K562 (cell line): Measurements from ENCODE around the gene SEZ6. TPM values are rescaled to one million over a fixed set of nuclear protein-coding genes. Genes with fewer than 3 reads are reported as not detected.

Source experiments
- ATAC-seq: fragments of 200-7000 bp; cut with Tn5 transposase; 3 replicates; pipeline ENCODE4 v1.9.1; 2020; ENCODE audit warnings: moderate library complexity
- BruUV-seq: library from RNA; stranded (reverse); fragments of 400-500 nt; replicated peaks from 2 replicates; lab custom pipeline; 2021; lab: Mats Ljungman, UMichigan
- CTCF ChIA-PET: fragments of 300-600 bp; formaldehyde crosslinking; extraction: SDS; loops from one replicate; lab custom pipeline; 2021; ENCODE audit warnings: low intra/inter-chr PET ratio; lab: Yijun Ruan, JAX
- POLR2A ChIA-PET: fragments of 300-600, 350-650 bp; sonication (Branson Sonifier 250); formaldehyde crosslinking; extraction: SDS; loops from one replicate; lab custom pipeline; 2021; ENCODE audit warnings: antibody characterized with exemption, inconsistent platforms; lab: Yijun Ruan, JAX
- DNase-seq, 4 experiments: peaks; one replicate each; pipeline versions ENCODE4 v3.0.0 to v3.0.0-alpha.2; 2011 to 2018; ENCODE audit warnings: low spot score in 3 of 4, mixed read lengths in 3 of 4; ENCODE audit errors: extremely low read depth in 1 of 4
- FAIRE-seq: peaks from 2 replicates; lab custom pipeline; 2011; peaks lifted over from hg19 to GRCh38; lab: Jason Lieb, UNC
- H2AFZ ChIP-seq: 2 replicates; pipeline ENCODE4 v1.6.0; 2011; ENCODE audit warnings: low read depth, low read length, control low read depth, inconsistent platforms
- H3K27ac ChIP-seq: fragments of 200-600 bp; 3 replicates; pipeline ENCODE4 v1.8.0; 2011; ENCODE audit warnings: low read depth, mild to moderate bottlenecking, control low read depth, inconsistent platforms, low read length, moderate library complexity, mixed read lengths; ENCODE audit errors: extremely low read depth
- H3K27me3 ChIP-seq, 2 experiments: fragments of 300-600 bp in 1 of 2; 2 replicates in 1 of 2; 3 replicates in 1 of 2; pipeline versions ENCODE4 v1.6.0 to v1.8.0; 2011; ENCODE audit warnings: inconsistent platforms in 2 of 2, low read length in 2 of 2, mild to moderate bottlenecking in 1 of 2, mixed read lengths in 1 of 2, moderate library complexity in 1 of 2; ENCODE audit not compliant: control insufficient read depth in 2 of 2, insufficient read depth in 2 of 2
- H3K36me3 ChIP-seq: fragments of 300-600 bp; 3 replicates; pipeline ENCODE4 v1.8.0; 2011; ENCODE audit warnings: mild to moderate bottlenecking, low read length, inconsistent platforms; ENCODE audit not compliant: control insufficient read depth, insufficient read depth
- H3K4me1 ChIP-seq, 2 experiments: fragments of 200-600 bp in 1 of 2; replicated peaks in 1 of 2; 2 replicates in 1 of 2; 3 replicates in 1 of 2; pipeline versions ENCODE4 v1.5.1 to v1.8.0; 2011; ENCODE audit warnings: inconsistent platforms in 2 of 2, low read length in 2 of 2, mild to moderate bottlenecking in 1 of 2, mixed read lengths in 1 of 2, moderate library complexity in 1 of 2; ENCODE audit not compliant: control insufficient read depth in 2 of 2, insufficient read depth in 2 of 2
- H3K4me2 ChIP-seq: 2 replicates; pipeline ENCODE4 v1.6.1; 2011; ENCODE audit warnings: low read length, control low read depth, inconsistent platforms, mixed read lengths; ENCODE audit not compliant: insufficient read depth
- H3K4me3 ChIP-seq: fragments of 200-600 bp; sonication (generic), shearing (Covaris generic); 2 replicates; pipeline ENCODE4 v1.5.1; 2016; ENCODE audit warnings: control low read depth, inconsistent platforms
- H3K79me2 ChIP-seq: fragments of 200-600 bp; 3 replicates; pipeline ENCODE4 v1.8.0; 2011; ENCODE audit warnings: low read length, inconsistent platforms; ENCODE audit not compliant: control insufficient read depth, insufficient read depth
- H3K9ac ChIP-seq, 2 experiments: 2 replicates each; pipeline versions ENCODE4 v1.6.0 to v1.6.1; 2011; ENCODE audit warnings: low read depth in 2 of 2, low read length in 2 of 2, control low read depth in 1 of 2, inconsistent platforms in 1 of 2, mild to moderate bottlenecking in 1 of 2, mixed read lengths in 1 of 2; ENCODE audit not compliant: insufficient read depth in 1 of 2
- H3K9me1 ChIP-seq: one replicate; pipeline ENCODE4 v1.6.0; 2011; ENCODE audit warnings: inconsistent platforms, mild to moderate bottlenecking, low read length, moderate library complexity; ENCODE audit not compliant: control insufficient read depth, insufficient read depth
- H3K9me3 ChIP-seq: replicated peaks from 2 replicates; pipeline ENCODE4 v1.5.1; 2011; ENCODE audit warnings: low read depth, low read length, inconsistent platforms; ENCODE audit not compliant: control insufficient read depth, insufficient read depth
- H4K20me1 ChIP-seq: replicated peaks from 2 replicates; pipeline ENCODE4 v1.6.1; 2011; ENCODE audit warnings: low read length, inconsistent platforms, mixed read lengths; ENCODE audit not compliant: control insufficient read depth, insufficient read depth
- YY1 ChIP-seq, 3 experiments: IDR thresholded peaks; 2 replicates each; pipeline ENCODE4 v1.6.1; 2011; ENCODE audit warnings: low read length in 2 of 3, mild to moderate bottlenecking in 2 of 3, moderate library complexity in 2 of 3, borderline replicate concordance in 1 of 3, control low read depth in 1 of 3, low read depth in 1 of 3; ENCODE audit not compliant: insufficient read depth in 3 of 3, insufficient replicate concordance in 2 of 3, control insufficient read depth in 1 of 3, insufficient read length in 1 of 3; ENCODE audit errors: extremely low read depth in 1 of 3
- ZNF639 ChIP-seq, 2 experiments: fragments of 200-800 bp in 1 of 2; sonication (Bioruptor generic) in 1 of 2; sonication (generic) in 1 of 2; formaldehyde crosslinking in 1 of 2; IDR thresholded peaks in 1 of 2; conservative IDR thresholded peaks in 1 of 2; 2 replicates each; pipeline versions ENCODE4 v1.5.0 to v1.6.1; 2016 to 2020; ENCODE audit warnings: missing compliant biosample characterization in 1 of 2, missing genetic modification characterization in 1 of 2, missing genetic modification reagents in 1 of 2
- WGBS: fragments of 100-300 bp; shearing (Covaris generic); methylation state at CpG from one replicate; pipeline ENCODE4 v1.1.6; 2016; ENCODE audit warnings: low coverage, mixed read lengths; ENCODE audit not compliant: insufficient coverage; ENCODE audit errors: missing lambda C conversion rate; 5-methylcytosine and 5-hydroxymethylcytosine counted together
- in situ Hi-C: fragments of 300-500 bp; cut with MboI; formaldehyde crosslinking; loops from 4 replicates; pipeline ENCODE4 v1.15.0; 2018; ENCODE audit warnings: inconsistent platforms, mixed read lengths
- intact Hi-C: fragments of 100-400 bp; cut with micrococcal nuclease; formaldehyde crosslinking; loops from 2 replicates; pipeline ENCODE4 v1.14.2; 2022
- polyA plus RNA-seq, 8 experiments: library from polyadenylated mRNA; depleted of rRNA in 4 of 8; stranded (reverse) in 5 of 8; unstranded in 3 of 8; fragments of >200 nt; fragmentation: Nextera tagmentation in 2 of 8; fragmentation: Illumina TruSeq in 1 of 8; extraction: Ambion mirVana in 2 of 8; extraction: Trizol in 1 of 8; gene quantifications; 2 replicates each; pipeline versions ENCODE4 v1.2.1 to v1.2.3, GENCODE V29; 2011 to 2014; ENCODE audit warnings: inconsistent platforms in 1 of 8, missing spikeins in 1 of 8
- total RNA-seq, 7 experiments: library from RNA; depleted of rRNA in 6 of 7; stranded (reverse); fragments of >200 nt in 6 of 7; fragmentation: Illumina TruSeq in 2 of 7; extraction: Trizol in 2 of 7; gene quantifications; 2 replicates each; pipeline versions ENCODE4 v1.2.1 to v1.2.3, GENCODE V29; 2011 to 2021; ENCODE audit warnings: low replicate concordance in 1 of 7

The SEZ6 gene
- total and polyA plus RNA-seq, 9 of the 15 experiments (the other 6 are each of a cell fraction or from before 2014, with no cell fraction given) = not detected

- no TSS peak for BruUV-seq
- FAIRE-seq = no peak
- no peak for DNase-seq
- WGBS = 54% methylated on average over 3 of the region's 3 CpGs
- Histone ChIP-seq H3K4me3 (no peak overlapping the region), H3K27ac (no peak overlapping the region), H4K20me1 (peaks cover 6% of the 10 kb centered on the region; the same call in 1 of the 2 replicates), H3K4me2 (no peak overlapping the region), H3K4me1 (peaks cover 13 to 18% of the 10 kb centered on the region in 2 experiments), H3K9me3 (no peaks in the 10 kb centered on the region), H3K79me2 (peaks cover 86% of the 10 kb centered on the region), H3K9ac (no peak overlapping the region), H2AFZ (no peak overlapping the region), H3K9me1 (no peaks in the 10 kb centered on the region), H3K27me3 (no peaks in the 10 kb centered on the region), H3K36me3 (peaks cover 54% of the 10 kb centered on the region)
- TF ChIP-seq ZNF639 (CRISPR knock-in tag; conservative IDR thresholded peaks at IDR 0.05 in 1 of 2, IDR thresholded peaks at IDR 0.05 in 1 of 2) = peak in 1 of 2 experiments; percentile 22; a peak in 1 of 4 replicates
- TF ChIP-seq YY1 (IDR thresholded peaks at IDR 0.05; ENCODE audit: borderline replicate concordance in 1 of 3, control insufficient read depth in 1 of 3, extremely low read depth in 1 of 3, insufficient read depth in 3 of 3, insufficient read length in 1 of 3, insufficient replicate concordance in 2 of 3, low read depth in 1 of 3, low read length in 2 of 3) = no peak
- ChIA-PET CTCF (interaction anchor here (0.6 kb wide), 1 partner anchor 47 kb away, joined by 4 read pairs; no protein-coding TSS in a partner anchor), POLR2A (interaction anchor here (0.9 kb wide), 1 partner anchor 49 kb away, joined by 5 read pairs; no protein-coding TSS in a partner anchor)
- intact Hi-C loops (no loop called here), in situ Hi-C loops (no loop called here)
- ATAC-seq = no peak
These were observed 58.2 kb downstream of the SEZ6 start for GRCh38 chr17:28947639-28948038.
